Coronary artery (tissue), 2 donors: ENCODE results near the gene ATP9B.

Experiments
- DNase-seq: peaks from one replicate; pipeline ENCODE4 v3.0.0-alpha.2; 2017; ENCODE audit warnings: low spot score
- H3K27ac ChIP-seq, 2 donors: fragments of 200-600 bp; sonication (generic); one replicate each; pipeline ENCODE4 v1.5.1; 2016 to 2019
- H3K4me3 ChIP-seq: fragments of 200-600 bp; sonication (generic); 2 replicates; pipeline ENCODE4 v1.5.1; 2016; ENCODE audit warnings: mild to moderate bottlenecking, moderate library complexity
- TF ChIP-seq, protein P1 (sequence below): fragments of 200-600 bp; sonication (generic); IDR thresholded peaks from one replicate; pipeline ENCODE4 v1.5.1; 2019; ENCODE audit warnings: antibody characterized with exemption

The ATP9B gene

DNA sequence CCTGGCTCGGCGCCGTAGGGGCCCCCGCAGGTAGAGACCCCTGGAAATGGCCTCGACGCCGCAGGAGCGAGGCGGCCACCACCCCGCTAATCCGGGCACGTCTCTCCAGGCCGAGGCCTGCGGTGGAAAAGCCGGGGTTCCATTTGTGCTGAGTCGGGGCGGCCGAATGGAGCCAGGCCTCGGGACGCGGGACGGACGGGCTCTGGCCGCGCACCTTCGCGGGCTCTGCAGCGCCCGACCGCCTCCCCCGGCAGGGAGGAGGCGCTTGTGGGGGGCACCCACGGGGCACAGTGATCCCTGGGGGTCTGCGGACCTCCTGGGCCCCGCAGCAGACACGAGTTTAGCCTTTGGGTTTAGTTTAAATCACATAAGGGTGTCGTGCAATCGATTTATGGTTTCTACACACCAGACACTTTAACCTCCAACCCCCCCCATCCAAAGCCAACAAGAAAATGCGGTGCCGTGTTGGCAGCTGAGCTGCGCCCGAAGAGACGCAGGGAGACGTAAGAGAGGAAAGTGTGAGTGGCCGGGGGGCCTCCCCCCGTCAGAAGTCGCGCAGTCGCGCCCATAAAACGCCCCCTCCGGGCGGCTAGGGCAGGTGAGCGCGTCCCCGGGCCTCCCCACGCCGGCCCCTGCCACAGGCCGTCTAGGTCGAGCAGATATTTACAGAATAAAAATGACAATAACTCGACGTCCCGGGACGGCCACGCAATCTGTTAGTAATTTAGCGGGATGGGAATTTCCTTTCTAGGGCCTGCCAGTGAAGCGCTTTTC lies 325.5 kb downstream of the ATP9B start:
- DNase-seq: peak; percentile 85
- Histone ChIP-seq H3K27ac (peak overlapping the region; percentile 96 to 99), H3K4me3 (peak overlapping the region; percentile 90)
- TF ChIP-seq, protein P1, sequence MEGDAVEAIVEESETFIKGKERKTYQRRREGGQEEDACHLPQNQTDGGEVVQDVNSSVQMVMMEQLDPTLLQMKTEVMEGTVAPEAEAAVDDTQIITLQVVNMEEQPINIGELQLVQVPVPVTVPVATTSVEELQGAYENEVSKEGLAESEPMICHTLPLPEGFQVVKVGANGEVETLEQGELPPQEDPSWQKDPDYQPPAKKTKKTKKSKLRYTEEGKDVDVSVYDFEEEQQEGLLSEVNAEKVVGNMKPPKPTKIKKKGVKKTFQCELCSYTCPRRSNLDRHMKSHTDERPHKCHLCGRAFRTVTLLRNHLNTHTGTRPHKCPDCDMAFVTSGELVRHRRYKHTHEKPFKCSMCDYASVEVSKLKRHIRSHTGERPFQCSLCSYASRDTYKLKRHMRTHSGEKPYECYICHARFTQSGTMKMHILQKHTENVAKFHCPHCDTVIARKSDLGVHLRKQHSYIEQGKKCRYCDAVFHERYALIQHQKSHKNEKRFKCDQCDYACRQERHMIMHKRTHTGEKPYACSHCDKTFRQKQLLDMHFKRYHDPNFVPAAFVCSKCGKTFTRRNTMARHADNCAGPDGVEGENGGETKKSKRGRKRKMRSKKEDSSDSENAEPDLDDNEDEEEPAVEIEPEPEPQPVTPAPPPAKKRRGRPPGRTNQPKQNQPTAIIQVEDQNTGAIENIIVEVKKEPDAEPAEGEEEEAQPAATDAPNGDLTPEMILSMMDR: no peak

DNA sequence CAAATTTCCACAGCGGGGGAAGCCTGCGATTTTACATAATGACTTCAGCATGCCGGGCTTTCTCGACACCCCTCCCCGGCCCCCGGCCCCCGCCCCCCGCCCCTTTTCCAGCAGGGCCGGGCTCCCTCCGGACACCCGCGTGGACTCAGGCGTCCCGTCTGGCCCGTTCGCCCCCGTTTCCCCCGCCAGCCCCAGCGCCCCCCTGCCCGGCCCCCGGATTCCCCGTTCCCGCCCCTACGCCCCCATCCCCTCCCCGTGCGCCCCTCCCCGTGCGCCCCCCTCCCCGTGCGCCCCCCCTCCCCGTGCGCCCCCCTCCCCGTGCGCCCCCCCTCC lies 326.1 kb downstream of the ATP9B start:
- no peak for DNase-seq
- H3K4me3 ChIP-seq: peak overlapping the region; percentile 90
- TF ChIP-seq, protein P1: no peak
- H3K27ac ChIP-seq: peak overlapping the region; percentile 96 to 99

DNA sequence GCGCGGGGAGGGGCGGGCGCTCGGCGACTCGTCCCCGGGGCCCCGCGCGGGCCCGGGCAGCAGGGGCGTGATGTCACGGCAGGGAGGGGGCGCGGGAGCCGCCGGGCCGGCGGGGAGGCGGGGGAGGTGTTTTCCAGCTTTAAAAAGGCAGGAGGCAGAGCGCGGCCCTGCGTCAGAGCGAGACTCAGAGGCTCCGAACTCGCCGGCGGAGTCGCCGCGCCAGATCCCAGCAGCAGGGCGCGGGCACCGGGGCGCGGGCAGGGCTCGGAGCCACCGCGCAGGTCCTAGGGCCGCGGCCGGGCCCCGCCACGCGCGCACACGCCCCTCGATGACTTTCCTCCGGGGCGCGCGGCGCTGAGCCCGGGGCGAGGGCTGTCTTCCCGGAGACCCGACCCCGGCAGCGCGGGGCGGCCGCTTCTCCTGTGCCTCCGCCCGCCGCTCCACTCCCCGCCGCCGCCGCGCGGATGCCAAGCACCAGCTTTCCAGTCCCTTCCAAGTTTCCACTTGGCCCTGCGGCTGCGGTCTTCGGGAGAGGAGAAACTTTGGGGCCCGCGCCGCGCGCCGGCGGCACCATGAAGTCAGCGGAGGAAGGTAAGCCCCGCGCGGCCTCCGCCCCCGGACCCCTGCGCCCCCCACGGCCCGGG lies 326.7 kb downstream of the ATP9B start, which contains the start of gene NFATC1:
NFATC1 (plus strand) TSS at position 170 of the 644 bp plus-strand sequence; CDS start at position 465, 295 bp downstream.
- Histone ChIP-seq H3K4me3 (peak within 1 kb of the TSS; percentile 90), H3K27ac (peak within 1 kb of the TSS; percentile 96 to 99)
- TF ChIP-seq, protein P1: no peak
- DNase-seq: peak; percentile 95

DNA sequence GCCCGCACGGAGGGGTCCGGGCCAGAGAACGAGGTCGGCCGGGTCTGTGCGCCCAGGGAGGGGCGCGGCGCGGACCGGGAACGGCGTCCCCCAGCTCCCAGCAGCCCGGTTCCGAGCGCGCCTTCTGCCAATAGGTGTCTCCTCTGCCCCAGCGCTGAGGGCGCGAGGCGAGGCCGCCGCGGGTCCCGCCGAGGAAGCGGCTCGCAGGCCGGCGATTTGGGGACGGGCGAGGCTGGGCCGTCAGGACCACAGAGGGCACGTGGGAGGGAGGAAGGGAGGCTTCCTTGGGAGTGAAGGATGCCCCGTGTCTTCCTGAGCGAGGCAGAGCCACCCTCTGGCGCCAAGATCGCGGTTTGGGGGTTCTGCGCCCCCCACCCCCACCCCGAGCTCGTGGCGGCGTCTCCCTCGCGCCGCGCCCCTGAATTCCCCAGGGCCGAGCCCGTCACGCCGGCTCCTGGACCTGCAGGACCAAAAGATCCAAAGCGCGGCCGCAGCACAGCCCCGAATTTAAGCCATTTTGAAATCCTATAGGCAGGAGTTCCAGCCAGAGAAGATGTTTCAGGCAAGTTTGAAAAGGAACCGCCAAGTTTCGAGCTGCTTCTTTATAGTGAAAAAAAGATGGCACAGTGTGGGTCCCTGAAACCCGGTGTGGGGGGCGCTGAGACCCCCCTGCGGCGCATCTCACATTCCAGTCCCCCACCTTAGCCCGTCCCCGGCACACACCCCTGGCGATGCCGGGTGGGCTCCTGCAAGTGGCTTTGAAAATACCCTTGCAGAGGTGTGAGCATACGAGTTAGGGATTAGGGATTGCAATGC lies 327.4 kb downstream of the ATP9B start:
- Histone ChIP-seq H3K27ac (peak overlapping the region; percentile 95 to 99), H3K4me3 (peak overlapping the region; percentile 90)
- DNase-seq: no peak
- TF ChIP-seq, protein P1: no peak

DNA sequence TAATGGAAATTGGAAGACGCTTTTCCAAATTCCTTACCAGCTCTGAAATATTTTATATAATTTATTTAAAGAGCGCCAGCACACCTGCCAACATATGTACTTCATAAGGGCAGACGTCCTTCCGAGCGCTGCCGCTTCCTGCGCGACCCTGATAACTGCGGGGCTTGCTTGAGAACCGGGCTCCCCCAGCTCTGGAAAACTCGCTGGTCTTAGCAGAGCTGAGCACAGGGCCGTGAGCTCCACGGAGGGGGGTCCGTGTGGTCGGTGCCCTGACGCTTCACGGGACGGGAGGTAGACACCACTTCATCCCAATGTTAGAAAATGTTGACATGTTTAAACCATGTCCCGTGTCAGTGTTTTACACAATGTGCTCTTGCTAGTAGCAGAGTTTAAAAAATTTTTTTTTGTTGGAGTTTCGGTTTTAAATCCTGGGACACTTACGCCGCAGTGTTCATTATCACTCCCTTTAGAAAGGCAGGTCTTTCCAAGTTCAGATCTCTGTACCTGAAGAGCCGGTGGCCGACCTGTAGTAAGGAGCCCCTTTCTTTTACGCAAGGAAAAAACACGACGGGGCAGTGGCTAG lies 328.1 kb downstream of the ATP9B start:
- Histone ChIP-seq H3K4me3 (no peak overlapping the region), H3K27ac (peak overlapping the region in 1 of 2 donors; percentile 9)
- TF ChIP-seq, protein P1: no peak
- DNase-seq: no peak

DNA sequence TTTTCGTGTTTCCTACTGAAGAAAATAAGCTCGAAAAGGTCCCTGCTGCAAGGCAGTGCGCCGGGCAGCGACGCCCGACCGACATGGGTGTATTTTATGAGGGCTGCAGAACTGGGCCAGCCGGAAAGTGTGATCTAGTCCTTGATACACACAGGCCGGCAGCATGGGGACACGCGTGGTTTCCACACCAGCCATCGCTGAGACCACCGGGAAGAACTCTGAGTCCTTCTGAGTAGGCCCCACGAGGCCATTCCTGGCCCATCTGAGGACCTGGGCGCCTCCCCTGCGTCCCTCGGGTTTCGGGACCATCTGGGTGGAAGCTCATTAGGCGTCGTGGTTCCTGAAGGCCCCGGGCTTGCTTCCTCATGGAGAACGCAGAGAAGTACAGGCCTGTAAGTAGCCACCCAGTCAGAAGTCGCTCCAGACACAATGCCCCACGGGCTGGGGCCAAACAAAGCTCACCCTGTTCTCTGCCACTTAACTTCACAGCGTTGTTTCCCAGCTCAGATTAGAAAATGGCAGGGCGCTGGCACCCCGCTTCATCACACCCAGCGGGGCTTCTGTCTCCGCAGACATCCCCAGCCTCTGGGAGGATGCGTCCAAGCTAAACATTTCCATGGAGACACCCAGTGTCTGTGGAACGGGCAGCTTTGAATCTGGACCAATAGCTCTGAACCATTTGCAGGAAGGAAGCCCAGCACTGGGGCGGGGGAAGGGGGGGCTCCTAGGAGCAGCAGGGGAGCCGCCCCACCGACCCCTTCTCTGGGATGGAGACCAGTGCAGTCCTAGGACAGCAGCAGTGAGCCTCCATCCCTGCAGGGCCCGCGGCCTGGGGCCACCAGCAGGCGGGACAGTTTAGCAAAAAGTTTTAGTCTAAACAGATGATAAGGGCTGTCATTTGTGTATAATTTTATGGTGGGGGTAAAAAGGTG lies 328.9 kb downstream of the ATP9B start:
- Histone ChIP-seq H3K4me3 (no peak overlapping the region), H3K27ac (peak overlapping the region in 1 of 2 donors; percentile 9)
- no peak for DNase-seq
- TF ChIP-seq, protein P1: no peak
